GM21423 (cell line): Measurements from ENCODE around the gene SLC25A12.

Source experiments
- ATAC-seq: cut with Tn5 transposase; IDR thresholded peaks from one replicate; pipeline ENCODE4 v1.9.1; 2021; ENCODE audit warnings: mild to moderate bottlenecking, moderate library complexity; ENCODE audit not compliant: unreplicated experiment

Gene SLC25A12

GRCh38 chr2:171889333-171889732, 4.7 kb downstream of the SLC25A12 start:
- no peak for ATAC-seq

DNA sequence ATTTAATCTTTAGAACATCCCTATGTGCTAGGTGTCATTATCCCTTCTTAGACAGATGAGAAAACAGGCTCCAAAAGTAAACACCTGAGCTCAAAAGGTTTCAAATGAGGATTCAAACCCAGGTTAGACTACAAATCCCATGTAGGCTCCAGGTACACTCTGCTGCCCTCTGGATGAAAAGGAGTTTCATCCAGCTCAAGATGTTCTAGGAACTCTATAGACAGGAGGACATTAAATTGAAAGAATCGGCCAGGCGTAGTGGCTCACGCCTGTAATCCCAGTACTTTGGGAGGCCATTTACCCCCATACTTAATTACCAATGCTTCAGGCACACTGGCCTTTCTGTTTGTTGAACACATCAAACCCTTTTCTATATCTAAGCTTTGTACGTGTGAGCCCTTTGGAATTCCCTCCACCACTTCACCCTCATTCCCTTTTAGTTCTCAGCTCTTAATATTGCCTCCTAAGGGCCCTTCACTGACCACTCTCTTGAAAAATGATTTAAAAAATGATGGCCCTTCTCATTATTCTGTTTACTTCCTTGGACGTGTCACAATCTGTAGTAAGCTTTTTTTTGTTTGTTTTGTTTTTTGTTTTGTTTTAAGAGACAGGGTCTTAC, 10.7 kb downstream of the SLC25A12 start:
- ATAC-seq = no peak

DNA sequence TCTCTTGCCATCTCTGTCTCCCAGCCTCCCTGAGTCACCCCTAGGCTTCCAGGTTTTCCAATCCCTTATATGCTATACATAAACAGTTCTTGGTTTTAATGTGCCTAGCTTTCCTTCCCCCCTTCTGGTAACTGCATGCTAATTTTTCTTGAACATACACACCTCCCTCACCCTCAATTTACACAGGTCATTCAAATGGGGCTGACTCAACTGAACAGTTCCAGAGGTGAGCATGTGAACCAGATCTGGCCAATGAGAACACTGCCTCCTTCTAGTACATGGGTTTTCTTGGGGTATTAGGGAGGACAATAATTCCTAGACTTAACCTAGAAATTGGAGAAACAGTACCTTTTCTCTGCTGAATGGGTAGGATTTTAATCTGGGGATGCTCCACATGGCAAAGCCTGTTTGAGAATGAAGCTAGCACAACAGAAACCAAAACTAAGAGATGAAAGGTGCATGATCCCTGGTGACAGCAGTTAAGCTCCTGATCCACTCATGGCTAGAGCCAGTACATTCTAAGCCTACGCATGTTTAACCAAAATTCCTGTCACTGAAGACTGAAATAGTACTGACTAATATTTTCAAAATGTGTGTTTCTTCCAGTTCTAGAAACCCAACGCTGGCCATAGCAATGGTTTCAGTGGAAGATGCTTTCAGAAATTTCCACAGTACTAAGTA, 11.8 kb downstream of the SLC25A12 start:
- ATAC-seq = no peak

- no peak for ATAC-seq
Observed at GRCh38 chr2:171880774-171881173, 13.3 kb downstream of the SLC25A12 start.

GRCh38 chr2:171879865-171880264, 14.2 kb downstream of the SLC25A12 start:
- ATAC-seq = no peak

GRCh38 chr2:171878481-171878993, 15.5 kb downstream of the SLC25A12 start:
- no peak for ATAC-seq

DNA sequence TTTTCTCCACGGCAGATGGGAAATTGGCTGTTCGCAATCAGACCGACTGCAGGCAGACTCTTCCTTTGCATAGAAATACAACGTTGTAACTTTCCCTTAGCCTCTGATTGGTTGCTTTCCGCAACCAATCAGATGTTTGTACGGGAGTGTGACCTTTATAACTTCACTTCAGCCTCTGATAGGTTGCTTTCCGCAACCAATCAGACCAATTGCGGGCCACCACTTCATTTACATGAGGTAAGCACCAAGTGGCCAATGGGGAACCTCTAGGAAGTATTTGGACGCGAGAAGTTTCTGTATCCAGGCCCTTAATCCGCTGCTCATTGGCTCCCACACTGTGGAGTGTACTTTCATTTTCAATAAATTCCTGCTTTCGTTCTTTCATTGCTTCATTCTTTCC, 19.1 kb downstream of the SLC25A12 start:
- ATAC-seq = no peak

DNA sequence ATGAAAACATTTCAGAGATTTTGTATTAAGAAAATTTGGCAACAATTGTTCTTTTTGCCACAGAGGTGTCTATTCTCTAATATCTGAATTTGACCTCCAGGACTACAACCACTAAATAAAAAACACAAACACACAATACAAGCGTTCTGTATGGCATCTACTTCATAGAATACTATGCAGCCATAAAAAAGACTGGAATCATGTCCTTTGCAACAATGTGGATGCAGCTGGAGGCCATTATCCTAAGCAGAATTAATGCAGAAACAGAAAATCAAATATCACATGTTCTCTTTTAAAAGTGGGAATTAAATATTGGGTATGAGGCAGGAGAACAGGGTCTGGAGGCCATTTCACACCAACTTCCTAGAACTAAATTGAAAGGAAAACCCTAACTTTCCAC, 19.5 kb downstream of the SLC25A12 start:
- no peak for ATAC-seq

DNA sequence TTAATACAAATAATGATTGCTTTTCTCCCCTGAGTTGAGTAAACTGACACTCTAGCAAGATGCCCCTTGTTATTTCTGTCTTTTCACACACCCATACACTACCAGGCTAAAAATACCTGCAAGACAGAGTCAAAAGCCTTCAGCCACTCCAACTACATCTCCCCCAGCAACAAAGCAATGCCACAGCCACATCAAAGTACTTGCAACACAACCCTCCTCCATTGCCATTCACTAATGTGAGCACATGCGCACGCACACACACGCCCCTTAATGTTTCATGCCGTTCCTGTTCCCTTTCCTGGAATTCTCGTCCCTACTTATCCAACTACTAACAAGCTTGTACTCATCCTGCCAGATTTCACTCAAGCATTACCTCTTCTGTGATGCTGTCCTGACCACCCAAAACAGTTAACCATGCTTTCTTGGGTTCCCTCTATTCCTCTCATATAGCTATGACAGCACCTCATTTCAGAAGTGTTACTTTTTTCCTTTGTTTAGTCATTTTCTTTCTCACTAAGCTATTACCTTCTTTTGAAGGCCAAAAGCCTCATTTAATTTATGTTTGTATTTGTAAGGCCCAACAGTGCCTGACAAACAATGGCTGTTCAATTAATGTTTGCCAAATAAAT, 29.6 kb downstream of the SLC25A12 start:
- no peak for ATAC-seq

DNA sequence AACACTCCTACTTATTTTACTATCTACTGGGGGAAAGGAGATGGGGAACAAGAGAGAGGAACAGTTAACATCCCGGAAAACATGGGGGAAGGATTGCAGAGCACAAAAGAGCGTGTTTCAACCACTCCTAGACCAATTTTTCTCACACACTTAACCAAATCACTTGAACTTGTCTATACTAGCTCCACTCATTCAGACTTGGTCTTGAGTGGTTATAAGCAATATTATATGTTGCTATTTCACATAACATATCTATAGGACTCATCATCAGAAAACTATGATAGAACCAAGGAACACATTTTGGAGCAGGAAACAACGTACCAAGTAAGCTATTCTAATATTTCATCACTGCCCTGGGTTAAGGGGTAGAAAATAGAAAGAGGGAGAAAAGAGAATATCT, 31.5 kb downstream of the SLC25A12 start:
- no peak for ATAC-seq

DNA sequence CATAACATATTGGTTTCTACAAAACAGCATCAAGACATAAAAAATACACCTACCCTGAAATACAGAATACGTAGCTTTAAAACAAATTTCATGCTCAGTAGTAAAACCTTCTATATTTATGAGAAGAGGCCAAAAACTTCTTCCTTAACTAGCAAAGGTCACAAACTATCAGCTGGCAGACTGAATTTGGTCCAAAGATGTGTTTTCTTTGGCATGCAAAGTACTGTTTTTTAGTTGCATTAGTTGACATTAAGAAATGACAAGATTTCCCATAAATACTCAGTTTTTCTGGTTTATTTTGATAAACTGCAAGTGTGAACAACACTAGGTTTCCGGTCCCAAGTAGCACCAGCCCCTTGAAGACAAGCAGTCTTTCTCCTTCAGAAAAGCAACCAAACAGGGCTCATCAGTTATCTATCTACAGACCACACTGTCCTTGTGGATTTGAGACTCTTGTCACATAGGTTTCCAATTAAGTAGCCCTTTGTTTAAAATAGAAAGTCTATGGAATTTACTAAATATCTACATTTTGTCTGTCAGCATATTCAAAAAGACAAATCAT, 35.6 kb downstream of the SLC25A12 start:
- no peak for ATAC-seq

DNA sequence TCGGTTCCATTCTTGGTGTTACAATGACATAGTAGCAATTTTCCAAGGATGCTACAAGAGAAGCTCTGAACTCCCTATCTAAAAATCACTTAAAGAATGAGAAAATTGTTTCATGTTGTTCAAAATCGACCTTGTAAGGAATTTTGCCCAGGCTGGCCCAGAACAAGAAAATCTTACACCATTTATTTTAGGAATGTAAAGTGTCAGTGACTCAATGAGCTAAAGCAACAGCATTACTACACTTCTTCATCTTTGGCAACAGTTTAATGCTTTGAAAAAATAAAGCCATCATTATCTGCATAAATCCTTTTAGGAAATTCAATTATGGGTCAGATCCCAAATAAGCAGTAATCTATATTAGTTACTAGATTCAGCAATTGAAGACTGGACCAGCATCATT, 38.6 kb downstream of the SLC25A12 start:
- ATAC-seq = no peak

GRCh38 chr2:171852366-171852888, 41.6 kb downstream of the SLC25A12 start:
- no peak for ATAC-seq

- ATAC-seq = no peak
Observed at GRCh38 chr2:171847627-171848026, 46.4 kb downstream of the SLC25A12 start.

GRCh38 chr2:171846894-171847293, 47.1 kb downstream of the SLC25A12 start:
- ATAC-seq = no peak

DNA sequence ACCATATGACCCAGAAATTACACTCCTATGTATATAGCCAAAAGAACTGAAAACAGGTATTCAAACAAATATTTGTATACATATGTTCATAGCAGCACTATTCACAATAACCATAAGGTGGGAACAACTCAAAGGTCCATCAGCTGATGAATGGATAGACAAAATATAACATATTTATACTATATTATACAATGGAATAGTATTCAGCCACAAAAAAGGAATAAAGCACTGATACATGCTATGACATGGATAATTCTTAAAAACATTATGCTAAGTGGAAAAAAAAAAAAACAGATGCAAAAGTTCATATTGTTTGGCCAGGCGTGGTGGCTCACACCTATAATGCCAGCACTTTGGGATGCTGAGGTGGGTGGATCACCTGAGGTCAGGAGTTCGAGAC, 52.0 kb downstream of the SLC25A12 start:
- ATAC-seq = no peak

DNA sequence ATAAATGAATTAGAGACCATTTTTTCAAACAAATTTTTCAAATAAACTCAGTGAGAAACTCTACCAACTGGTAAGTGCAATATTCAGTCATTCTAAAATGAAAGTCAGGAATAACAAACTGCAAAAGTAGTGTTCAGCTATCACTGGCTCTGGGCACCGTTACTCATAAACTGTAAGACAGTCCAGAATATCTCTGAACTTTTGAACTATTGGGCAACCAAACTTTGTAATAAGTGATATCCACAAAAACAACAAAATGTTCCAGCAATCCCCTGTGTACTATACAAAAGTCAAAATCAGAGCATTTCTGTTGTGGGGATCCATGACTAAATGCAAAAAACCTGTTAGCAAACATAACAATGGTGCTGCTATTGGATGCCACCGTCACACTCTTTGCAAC, 56.3 kb downstream of the SLC25A12 start:
- ATAC-seq = no peak

- no peak for ATAC-seq
Observed at GRCh38 chr2:171836146-171836910, 57.7 kb downstream of the SLC25A12 start.

GRCh38 chr2:171835386-171835785, 58.7 kb downstream of the SLC25A12 start:
- no peak for ATAC-seq

- no peak for ATAC-seq
Observed at GRCh38 chr2:171834286-171834685, 59.8 kb downstream of the SLC25A12 start.

DNA sequence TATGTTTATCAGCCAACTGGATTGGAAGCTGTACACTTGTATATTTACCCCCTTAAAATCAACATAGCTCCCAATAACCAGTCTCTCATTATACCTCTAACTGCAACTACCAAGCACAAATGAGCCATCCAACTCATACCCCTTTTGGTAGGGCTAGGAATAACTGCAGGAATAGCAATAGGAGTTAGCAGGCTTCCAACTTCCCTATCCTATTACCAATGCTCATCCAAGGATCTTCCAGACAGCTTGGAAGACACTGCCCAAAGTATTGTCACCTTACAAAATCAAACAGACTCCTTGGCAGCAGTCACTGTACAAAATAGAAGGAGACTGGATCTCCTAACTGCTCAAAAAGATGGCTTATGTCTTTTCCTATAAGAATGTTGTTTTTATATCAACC, 61.6 kb downstream of the SLC25A12 start:
- no peak for ATAC-seq
